Smooth muscle cell of the brain vasculature (primary cell): ENCODE data around the gene DGCR2.

Experiments used
- DNase-seq: peaks from one replicate; pipeline ENCODE4 v3.0.0-alpha.2; 2012; ENCODE audit warnings: low read depth, low spot score

Gene DGCR2

DNA sequence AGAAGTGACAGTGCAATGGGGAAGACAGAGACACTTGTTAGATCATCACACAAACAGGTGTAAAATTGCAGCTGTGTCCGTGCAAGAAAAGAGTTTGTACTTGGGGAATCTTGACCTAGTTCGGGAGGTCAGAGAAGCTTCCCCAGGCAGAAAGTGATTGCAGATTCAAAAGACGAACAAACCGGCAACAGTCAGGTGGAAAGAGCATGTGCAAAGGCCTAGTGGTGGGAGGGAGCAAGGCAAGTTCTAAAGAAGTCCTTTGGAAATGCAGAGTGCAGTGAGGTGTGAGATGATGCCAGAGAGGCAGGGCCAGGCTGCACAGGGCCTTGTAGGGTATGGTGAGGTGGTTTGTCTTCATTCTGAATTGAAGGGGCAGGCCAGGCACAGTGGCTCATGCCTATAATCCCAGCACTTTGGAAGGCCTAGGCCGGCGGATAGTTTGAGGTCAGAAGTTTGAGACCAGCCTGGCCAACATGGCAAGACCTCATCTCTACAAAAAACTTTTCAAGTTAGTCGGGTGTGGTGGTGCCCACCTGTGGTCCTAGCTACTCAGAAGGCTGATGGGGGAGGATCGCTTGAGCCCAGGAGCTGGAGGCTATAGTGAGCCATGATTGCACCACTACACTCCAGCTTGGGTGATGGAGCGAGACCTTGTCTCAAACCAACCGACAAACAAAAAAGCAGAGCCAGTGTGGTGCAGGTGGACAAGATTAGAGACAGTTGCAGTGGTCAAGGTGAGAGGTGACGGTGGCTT is 24.2 kb upstream of the DGCR2 start:
- no peak for DNase-seq

- DNase-seq = no peak
Observed at GRCh38 chr22:19143967-19144400, 21.8 kb upstream of the DGCR2 start.

DNA sequence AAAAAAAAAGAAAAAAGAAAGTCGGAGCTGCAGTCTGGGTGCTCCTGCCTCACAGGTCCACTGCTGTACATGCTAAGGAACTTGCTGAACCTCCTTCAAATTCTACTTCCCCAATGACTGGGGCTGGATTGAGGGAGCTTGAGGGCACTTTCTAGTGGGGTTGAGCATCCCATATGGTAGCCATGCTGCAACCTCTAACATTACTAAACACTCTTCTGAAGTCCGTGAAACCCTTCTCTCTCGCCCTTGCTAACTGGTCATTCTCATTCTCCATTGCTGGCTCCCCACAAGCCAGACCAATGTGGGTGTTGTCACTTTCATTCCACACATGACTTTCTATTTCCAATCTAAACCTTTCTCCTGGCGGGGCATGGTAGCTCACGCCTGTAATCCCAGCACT is 21.0 kb upstream of the DGCR2 start:
- no peak for DNase-seq

- DNase-seq = no peak
Observed at GRCh38 chr22:19142394-19142793, 20.2 kb upstream of the DGCR2 start.

- DNase-seq = no peak
Observed at GRCh38 chr22:19139974-19140373, 17.8 kb upstream of the DGCR2 start.

DNA sequence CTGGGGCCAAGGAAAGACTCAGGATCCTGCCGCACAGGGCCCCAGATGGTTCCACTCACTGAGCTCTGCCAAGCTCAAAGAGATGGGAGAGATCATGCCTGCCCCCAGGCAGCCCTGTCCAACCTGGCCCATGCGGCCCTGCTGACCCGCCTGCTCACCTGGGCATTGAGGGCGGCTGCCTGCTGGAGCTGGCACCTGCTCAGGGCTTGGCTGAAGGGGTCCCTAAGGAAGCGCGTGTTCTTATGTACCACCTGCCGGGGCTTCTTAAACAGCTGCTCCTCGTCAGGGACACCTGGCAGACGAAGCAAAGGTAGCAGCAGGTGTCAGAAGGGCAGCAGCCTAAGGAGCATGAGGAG is 16.8 kb upstream of the DGCR2 start:
- DNase-seq = no peak

DNA sequence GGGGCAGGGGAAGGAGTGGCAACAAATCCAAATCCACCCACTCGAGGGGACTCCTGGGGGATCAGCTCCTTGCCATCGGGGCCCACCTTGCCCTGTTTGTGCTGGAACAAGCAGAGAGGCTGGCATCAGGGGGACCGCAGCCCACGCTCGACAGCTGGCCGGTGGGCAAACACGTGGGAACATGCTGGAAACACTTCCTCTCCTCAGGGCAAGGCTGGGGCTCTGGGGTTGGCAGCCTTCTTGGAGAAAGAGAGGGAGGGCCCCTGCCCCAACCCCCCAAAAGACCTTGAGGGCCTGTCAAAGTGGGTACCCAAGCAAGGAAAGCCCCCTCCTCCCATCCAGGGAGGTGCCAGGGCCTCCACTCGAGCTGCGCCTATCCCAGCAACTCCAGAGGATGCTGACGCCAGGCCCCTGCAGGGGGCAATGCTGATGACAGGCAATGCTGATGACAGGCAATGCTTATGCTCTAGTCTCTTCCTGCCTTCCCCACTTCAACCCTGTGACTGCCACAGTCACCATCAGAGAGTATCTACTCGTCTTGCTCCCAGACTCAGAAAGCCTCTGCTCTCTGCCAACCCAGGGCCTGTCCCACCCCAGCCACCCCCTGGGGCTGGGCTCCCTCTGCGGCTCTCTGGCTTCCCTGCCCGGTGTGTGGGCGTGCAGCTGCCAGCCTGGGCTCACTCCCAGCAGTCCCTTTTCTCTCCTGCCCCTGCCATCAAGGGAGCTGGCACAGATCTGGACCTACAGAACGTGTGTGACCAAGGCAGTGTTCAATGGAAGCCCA is 16.2 kb upstream of the DGCR2 start:
- no peak for DNase-seq

- no peak for DNase-seq
Observed at GRCh38 chr22:19137384-19138216, 15.4 kb upstream of the DGCR2 start.

DNA sequence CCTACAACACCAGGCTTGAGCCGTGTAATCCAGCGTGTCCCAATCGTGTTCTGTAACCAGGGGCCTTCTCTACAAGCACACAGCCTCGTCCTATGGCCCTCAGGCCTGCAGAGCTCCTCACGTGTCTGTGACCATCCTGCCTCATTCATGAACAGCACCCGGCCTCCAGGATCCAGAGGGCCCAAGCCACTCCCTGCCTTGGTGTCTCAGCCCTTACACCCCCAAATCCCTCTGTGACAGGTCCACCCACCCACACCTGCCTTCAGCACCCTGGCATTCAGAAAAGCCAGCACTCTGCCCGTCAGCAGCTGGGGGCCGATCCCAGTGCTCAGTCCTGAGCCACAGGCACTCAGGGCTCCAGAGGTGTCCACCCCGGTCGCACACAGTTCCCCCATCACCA is 14.7 kb upstream of the DGCR2 start:
- DNase-seq = no peak

DNA sequence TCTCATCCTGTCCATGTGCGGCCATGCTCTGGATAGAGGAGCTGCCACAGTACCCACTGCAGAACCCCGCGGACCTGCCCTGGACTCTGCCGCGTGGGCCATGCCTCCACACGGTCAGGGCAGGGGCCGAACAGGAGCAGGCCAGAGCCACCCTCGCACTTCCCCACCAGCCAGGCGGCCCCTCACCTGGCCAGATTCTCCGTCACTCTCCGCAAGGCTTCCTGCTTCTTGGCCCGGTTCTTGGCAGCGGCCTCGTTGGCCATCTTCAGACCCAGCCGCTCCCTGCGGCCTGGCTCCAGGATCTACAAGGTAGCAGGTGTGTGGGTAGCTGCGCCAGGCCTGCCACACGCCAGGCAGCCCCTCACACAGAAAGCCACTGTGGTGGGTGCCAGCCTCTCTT is 12.7 kb upstream of the DGCR2 start:
- DNase-seq = no peak

DNA sequence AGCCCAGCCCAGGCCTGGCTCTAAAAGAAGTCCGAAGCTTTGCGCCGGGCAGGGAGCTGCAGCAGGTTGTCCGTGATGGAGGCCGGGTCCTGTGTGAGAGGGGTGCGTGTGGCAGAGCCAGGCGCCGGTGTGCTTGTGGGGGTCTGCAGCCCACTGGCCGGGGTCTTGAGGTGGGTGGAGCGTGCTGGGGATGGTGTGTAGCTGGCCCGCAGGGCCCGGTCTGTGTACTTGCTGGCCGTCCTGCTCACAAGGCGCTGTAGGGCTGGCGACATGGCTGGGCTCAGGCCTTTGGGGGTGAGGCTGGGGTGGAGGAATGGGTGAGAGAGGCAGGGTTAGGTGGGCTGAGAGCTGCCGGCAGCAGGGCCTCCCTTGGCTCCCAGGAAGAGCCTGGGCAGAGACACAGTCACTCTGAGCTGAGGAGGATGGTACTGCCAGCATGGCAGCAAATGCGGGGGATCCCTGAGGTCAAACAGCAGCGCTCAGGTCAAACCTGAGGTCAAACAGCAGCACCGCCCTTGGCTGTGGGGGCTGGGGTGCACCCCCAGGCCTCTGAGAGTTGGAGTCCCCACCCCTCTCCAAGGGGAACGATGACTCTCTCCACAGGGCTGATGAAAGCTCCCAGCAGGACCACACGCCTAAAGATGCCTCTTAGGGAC is 12.1 kb upstream of the DGCR2 start:
- DNase-seq = no peak

- no peak for DNase-seq
Observed at GRCh38 chr22:19133561-19133960, 11.3 kb upstream of the DGCR2 start.

DNA sequence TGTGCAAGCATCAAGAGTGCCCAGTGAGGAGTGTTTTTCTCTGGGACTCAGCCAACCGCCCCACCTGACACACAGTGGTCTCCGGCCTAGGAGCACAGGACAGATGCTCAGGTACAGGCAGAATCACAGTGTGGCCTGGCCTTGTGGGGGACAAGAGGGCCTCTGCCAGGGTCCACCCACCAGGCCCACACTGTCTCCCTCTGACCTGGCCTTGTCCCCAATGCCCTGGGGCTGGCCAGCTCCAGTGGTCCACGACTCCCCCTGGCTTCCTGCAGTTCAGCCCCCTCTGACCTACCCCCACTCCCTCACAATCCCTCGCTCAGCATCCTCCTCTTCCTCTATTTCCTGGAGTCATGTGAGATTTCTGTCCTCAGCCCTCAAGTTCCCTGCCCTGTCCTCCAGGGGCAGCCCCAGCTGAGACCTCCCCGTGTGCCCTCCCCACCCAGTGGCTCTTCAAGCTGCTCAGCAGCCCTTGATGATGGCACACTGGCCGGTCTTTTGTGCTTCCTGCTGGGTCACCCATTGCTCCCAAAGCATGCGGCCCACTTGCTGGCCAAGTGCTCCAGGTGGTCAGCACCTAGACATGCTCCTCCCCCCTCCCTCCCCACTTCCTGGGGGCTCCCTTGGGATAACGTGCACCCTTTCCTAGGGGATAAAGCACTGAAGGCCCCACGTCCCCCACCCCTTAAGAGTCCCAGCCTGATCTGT is 10.6 kb upstream of the DGCR2 start:
- DNase-seq = no peak

- DNase-seq = no peak
Observed at GRCh38 chr22:19132153-19132552, 9.9 kb upstream of the DGCR2 start.

DNA sequence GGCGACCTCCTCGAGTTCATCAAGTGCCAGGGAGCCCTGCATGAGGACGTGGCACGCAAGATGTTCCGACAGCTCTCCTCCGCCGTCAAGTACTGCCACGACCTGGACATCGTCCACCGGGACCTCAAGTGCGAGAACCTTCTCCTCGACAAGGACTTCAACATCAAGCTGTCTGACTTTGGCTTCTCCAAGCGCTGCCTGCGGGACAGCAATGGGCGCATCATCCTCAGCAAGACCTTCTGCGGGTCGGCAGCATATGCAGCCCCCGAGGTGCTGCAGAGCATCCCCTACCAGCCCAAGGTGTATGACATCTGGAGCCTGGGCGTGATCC is 9.4 kb upstream of the DGCR2 start:
- DNase-seq = no peak

DNA sequence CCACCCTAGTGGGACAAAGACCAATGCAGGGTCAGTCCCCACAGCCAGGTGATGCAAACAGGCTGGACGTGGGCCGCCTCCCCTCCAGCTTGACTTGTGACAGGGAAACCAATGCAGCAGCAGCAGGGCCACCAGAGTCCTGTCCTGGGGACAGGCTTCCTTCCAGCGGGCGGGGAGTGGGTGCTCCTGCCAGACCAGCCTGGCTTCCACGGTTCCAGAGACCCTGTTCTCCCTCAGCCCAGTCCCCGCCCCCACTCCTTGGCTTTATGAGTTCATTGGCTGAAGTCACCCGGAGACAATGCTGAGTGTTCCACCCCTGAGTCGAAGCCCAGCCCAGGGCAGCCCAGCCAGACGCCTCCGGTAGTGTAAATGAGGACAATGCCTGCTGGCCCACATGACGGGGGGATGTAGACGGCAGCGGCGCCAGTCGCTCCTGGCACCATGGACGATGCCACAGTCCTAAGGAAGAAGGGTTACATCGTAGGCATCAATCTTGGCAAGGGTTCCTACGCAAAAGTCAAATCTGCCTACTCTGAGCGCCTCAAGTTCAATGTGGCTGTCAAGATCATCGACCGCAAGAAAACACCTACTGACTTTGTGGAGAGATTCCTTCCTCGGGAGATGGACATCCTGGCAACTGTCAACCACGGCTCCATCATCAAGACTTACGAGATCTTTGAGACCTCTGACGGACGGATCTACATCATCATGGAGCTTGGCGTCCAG is 8.9 kb upstream of the DGCR2 start, which contains the start of gene TSSK2:
TSSK2 (plus strand) TSS at position 350 of the 726 bp plus-strand sequence; CDS start at position 442, 92 bp downstream.
- DNase-seq = no peak

GRCh38 chr22:19129871-19130270 is 7.7 kb upstream of the DGCR2 start:
- no peak for DNase-seq

DNA sequence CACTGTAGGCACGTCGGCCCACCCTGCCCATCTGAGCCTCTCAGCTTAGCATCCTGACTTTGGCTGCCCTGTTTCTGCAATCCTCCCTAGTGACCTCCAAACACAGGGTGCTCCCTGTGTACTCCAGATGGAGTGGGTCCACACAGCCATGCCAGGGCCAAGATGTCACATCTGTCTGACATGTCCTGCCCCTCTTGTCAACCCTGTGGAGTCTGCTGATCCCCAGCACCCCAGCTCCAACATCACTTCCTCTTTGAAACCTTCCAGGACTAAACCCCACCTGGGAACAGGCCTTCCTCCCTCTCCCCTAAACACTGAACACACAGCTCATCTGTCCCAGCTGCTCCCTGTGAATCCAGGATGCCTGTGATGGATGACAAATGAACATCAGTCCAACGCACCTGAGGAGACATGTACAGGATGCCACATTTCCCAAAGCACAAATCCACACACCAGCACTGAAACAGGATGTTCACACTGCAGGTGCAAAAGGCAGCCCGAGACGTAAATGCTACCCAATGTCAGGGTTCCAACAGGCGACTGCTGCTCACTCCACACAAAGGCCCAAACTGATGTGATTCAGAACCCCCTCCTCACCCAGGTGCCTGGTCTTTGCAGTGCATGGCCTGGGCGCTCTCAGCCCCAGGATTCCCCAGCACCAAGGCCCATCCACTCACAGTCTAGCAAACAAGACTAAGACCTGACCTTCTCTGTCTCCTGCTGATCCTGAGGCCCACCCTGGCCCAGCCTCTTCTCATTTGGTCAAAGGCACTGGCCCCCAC is 6.9 kb upstream of the DGCR2 start:
- no peak for DNase-seq

DNA sequence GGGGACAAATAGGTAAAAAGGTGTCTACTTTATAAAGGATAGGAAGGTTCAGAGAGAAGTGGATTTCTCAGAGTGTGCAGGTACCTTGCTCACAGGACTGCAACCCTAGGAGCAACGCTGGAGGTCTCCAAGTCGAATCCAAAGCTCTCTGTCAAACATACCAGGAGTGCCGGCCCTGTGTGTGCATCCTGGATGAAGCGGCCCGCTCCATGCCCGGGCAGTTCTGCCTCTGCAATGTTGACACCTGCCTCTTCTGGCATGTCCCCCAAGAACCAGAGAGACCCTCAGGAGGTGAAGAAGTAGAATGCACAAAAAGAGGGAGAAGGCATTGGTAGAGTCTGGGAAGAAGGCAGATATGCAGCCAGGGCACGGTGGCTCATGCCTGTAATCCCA is 5.8 kb upstream of the DGCR2 start:
- no peak for DNase-seq
